Panc1 (cell line): ENCODE data around the gene ARRDC4.

ENCODE experiments used
- SIN3A ChIP-seq: IDR thresholded peaks from 2 replicates; pipeline ENCODE4 v1.6.1; 2012; ENCODE audit warnings: low read depth, mild to moderate bottlenecking, low read length, moderate library complexity, borderline replicate concordance; ENCODE audit not compliant: insufficient read depth
- TF ChIP-seq, protein P1 (sequence below): fragments of 450-650 bp; IDR thresholded peaks from 2 replicates; pipeline ENCODE4 v1.5.1; 2017; ENCODE audit warnings: mild to moderate bottlenecking

DNA sequence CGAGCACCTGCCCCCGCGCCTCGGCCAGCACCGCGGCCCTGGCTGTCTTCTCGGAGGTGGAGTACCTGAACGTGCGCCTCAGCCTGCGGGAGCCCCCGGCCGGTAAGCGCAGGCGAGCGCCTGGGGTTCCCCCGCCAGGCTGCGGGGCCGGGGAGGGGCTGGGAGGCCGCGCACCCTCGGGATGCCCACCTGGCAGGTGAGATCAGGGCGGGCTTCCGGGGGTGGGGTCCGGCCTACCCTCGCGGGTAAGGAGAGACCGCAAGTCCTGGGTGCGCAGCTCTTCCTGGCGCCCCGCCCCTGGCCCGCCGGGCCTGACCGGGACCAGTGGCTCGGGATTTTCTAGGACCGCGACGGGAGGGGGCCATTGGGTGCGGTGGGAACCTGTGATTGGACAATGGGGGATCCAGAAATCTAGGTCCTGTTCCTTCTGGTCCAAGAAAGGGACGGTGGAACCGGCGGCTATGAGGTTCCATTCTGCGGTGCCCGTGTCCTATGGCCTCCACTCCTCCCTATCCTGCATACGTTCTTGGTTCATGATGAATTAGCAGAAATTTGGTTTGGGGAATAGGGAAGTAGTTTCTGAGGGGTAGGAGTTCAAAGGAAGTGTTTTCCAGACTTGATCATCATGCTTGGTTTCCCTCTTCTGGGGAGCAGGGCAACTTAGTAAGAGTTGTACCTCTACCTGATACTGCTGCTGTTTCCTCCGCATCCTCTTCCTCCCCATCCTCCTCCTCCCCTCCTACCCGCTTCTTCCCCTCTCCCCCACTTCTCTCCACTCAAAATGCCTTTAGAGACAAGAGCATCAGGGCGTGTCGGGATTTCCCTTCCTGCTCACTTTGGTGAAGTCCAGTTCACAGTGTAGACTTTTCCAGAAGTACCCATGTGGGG, 808 bp downstream of the ARRDC4 start:
- TF ChIP-seq, protein P1, sequence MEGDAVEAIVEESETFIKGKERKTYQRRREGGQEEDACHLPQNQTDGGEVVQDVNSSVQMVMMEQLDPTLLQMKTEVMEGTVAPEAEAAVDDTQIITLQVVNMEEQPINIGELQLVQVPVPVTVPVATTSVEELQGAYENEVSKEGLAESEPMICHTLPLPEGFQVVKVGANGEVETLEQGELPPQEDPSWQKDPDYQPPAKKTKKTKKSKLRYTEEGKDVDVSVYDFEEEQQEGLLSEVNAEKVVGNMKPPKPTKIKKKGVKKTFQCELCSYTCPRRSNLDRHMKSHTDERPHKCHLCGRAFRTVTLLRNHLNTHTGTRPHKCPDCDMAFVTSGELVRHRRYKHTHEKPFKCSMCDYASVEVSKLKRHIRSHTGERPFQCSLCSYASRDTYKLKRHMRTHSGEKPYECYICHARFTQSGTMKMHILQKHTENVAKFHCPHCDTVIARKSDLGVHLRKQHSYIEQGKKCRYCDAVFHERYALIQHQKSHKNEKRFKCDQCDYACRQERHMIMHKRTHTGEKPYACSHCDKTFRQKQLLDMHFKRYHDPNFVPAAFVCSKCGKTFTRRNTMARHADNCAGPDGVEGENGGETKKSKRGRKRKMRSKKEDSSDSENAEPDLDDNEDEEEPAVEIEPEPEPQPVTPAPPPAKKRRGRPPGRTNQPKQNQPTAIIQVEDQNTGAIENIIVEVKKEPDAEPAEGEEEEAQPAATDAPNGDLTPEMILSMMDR, result no peak
- TF ChIP-seq SIN3A, result no peak
